Nephron progenitor cell (in vitro differentiated cells): ENCODE data around the gene FBXW5.

Experiments used
- DNase-seq: peaks from one replicate; pipeline ENCODE4 v3.0.0; 2021
- H3K27ac Mint-ChIP-seq: 2 replicates; pipeline ENCODE4 v1.8.0; 2021; ENCODE audit warnings: mild to moderate bottlenecking, moderate library complexity, mixed read lengths
- H3K27me3 Mint-ChIP-seq: 2 replicates; pipeline ENCODE4 v1.8.0; 2021; ENCODE audit warnings: mild to moderate bottlenecking, low read depth, mixed read lengths; ENCODE audit not compliant: poor library complexity
- H3K36me3 Mint-ChIP-seq: 2 replicates; pipeline ENCODE4 v1.8.0; 2021; ENCODE audit warnings: low read depth, mixed read lengths
- H3K4me1 Mint-ChIP-seq: 2 replicates; pipeline ENCODE4 v1.8.0; 2021; ENCODE audit warnings: mixed read lengths
- H3K4me3 Mint-ChIP-seq: 2 replicates; pipeline ENCODE4 v1.8.0; 2021; ENCODE audit warnings: mild to moderate bottlenecking, moderate library complexity, mixed read lengths
- H3K9me3 Mint-ChIP-seq: 2 replicates; pipeline ENCODE4 v1.8.0; 2021; ENCODE audit warnings: mild to moderate bottlenecking, moderate library complexity, mixed read lengths
- TF ChIP-seq, protein P1 (sequence below): fragments of 200-600 bp; sonication (generic); IDR thresholded peaks from 2 replicates; pipeline ENCODE4 v1.5.0; 2021; ENCODE audit warnings: antibody characterized with exemption

FBXW5 gene

DNA sequence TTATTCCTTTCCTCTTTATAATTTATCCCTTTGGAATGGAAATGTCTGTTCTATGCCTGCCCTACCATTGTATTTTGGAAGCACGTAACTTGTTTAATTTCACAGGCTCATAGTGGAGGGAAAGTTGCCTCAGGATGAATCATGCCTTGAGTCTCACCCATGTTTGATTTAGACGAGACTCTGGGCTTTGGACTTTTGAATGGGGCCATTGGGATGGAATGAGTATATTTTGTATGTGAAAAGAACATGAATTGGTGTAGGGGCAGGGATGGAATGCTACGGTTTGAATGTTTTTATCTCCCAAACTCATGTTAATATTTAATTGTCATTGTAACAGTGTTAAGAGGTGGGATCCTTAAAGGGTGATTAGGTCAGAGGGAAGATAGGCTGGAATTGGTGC, 10.3 kb downstream of the FBXW5 start:
- Mint-ChIP-seq H3K9me3 (peaks cover 9% of the 10 kb centered on the region), H3K4me3 (no peak overlapping the region), H3K27ac (no peak overlapping the region), H3K36me3 (peaks cover 77% of the 10 kb centered on the region), H3K4me1 (no peaks in the 10 kb centered on the region), H3K27me3 (no peaks in the 10 kb centered on the region)
- no peak for DNase-seq
- TF ChIP-seq, protein P1, sequence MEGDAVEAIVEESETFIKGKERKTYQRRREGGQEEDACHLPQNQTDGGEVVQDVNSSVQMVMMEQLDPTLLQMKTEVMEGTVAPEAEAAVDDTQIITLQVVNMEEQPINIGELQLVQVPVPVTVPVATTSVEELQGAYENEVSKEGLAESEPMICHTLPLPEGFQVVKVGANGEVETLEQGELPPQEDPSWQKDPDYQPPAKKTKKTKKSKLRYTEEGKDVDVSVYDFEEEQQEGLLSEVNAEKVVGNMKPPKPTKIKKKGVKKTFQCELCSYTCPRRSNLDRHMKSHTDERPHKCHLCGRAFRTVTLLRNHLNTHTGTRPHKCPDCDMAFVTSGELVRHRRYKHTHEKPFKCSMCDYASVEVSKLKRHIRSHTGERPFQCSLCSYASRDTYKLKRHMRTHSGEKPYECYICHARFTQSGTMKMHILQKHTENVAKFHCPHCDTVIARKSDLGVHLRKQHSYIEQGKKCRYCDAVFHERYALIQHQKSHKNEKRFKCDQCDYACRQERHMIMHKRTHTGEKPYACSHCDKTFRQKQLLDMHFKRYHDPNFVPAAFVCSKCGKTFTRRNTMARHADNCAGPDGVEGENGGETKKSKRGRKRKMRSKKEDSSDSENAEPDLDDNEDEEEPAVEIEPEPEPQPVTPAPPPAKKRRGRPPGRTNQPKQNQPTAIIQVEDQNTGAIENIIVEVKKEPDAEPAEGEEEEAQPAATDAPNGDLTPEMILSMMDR: no peak

DNA sequence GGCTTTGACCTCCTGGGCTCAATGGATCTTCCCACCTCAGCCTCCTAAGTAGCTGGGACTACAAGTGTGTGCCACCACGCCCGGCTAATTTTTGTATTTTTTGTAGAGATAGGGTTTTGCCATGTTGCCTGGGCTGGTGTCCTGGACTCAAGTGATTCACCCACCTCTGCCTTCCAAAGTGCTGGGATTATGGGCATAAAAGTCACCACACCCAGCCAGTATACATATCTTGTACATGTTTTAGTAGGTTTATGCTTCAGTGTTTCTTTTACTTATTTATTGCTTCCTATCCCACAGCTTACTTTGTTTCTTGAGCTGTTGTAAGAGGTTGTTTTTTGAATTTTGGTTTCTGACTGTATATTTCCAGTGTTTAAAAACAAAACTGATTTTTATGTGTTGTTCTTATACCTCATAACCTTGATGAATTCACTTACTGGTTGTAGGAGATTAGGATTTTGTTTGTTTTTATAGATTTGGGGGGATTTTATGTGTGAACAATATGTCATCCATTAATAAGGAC, 12.9 kb downstream of the FBXW5 start:
- no peak for DNase-seq
- H3K27me3 Mint-ChIP-seq: no peaks in the 10 kb centered on the region
- H3K36me3 Mint-ChIP-seq: peaks cover 63% of the 10 kb centered on the region
- H3K4me1 Mint-ChIP-seq: no peaks in the 10 kb centered on the region
- no peak overlapping the region for H3K27ac Mint-ChIP-seq
- TF ChIP-seq, protein P1: no peak
- H3K4me3 Mint-ChIP-seq: no peak overlapping the region
- peaks cover 9% of the 10 kb centered on the region for H3K9me3 Mint-ChIP-seq

DNA sequence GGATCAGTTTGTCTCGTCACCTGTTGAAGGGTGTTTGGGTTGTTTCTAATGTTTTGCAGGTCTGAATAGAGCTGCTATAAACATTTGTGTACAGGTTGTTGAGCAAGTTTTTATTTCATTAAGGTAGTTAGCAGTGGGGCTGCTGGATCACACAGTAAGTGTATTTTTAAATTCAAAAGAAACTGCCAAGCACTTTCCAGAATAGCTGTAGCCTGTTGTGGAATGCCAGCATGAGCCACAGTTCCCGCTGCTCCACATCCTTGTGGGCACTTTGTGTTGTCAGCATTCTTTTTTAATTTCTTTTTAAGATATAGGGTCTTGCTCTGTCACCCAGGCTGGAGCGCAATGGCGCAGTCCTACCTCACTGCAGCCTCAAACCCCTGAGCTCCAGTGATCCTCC, 14.5 kb downstream of the FBXW5 start:
- H3K36me3 Mint-ChIP-seq: peaks cover 54% of the 10 kb centered on the region
- no peak overlapping the region for H3K4me3 Mint-ChIP-seq
- TF ChIP-seq, protein P1: no peak
- no peak overlapping the region for H3K27ac Mint-ChIP-seq
- H3K9me3 Mint-ChIP-seq: peaks cover 9% of the 10 kb centered on the region
- H3K27me3 Mint-ChIP-seq: no peaks in the 10 kb centered on the region
- no peak for DNase-seq
- H3K4me1 Mint-ChIP-seq: no peaks in the 10 kb centered on the region

DNA sequence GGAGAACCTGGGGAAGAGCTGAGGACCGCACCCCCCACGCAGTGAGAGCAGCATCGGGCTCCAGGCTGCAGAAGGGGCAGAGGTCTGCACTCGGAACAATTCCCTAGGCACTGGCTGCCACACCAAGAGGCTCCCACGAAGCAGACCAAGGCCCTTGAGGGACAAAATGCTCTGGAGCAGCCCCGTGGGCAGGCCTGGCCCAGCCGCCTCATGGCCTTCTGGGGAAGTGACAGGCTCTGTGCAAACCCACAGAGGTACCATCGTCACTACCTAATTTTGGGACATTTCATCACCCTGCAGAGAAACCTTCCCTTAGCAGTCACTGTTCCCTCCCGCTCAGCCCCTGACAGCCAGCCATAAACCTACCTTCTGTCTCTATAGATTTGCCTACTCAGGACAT, 15.9 kb downstream of the FBXW5 start:
- Mint-ChIP-seq H3K36me3 (peaks cover 41% of the 10 kb centered on the region), H3K9me3 (peaks cover 9% of the 10 kb centered on the region), H3K27me3 (peaks cover 6% of the 10 kb centered on the region), H3K27ac (peak overlapping the region; percentile 74), H3K4me3 (no peak overlapping the region), H3K4me1 (no peaks in the 10 kb centered on the region)
- DNase-seq: no peak
- TF ChIP-seq, protein P1: no peak

DNA sequence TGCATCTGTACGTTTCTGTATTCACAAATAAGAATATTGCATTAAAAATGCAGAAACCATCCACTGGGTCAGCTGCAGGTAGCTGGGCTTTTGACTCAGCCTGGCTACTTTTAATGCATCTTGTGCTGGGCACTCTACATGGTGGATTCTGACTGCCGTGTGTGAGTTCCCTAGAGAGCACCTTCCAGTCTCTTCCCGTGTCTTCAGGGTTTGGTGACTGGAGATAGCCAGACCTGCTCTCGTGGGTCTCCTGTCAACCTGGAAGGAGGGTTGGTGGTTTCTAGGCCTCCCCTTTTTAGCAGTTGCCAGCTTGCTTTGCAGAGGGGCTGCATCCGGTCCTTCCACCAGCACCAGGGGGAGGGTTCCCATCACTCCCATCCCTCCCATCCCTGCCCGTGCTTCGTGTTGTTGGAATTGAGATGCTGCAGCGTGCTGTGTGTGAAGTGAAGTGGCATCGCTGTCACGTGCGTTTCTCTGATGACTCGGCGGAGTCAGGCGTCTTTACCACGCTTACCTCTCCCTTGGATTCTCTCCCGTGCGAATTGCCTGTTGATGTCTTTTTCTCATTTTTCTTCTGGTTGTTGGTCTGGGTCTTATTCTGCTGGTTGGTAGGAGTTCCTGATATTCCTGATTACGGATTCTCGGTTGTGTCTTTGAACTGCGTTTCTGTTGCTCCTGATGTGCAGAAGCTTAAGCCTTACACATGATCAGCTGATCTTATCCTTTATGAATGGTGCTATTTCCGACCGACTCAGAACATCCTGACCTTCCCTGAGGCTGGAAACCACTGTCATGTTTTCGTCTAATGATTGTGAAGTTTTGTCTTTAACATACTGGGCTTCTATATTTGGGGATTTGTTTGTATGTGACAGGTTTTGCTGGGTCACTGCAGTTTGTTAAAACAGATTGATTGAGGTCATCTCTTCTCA, 16.9 kb downstream of the FBXW5 start:
- TF ChIP-seq, protein P1: no peak
- Mint-ChIP-seq H3K36me3 (peaks cover 31% of the 10 kb centered on the region), H3K27ac (peak overlapping the region; percentile 21), H3K4me3 (no peak overlapping the region), H3K27me3 (peaks cover 6% of the 10 kb centered on the region), H3K4me1 (no peaks in the 10 kb centered on the region), H3K9me3 (peaks cover 6% of the 10 kb centered on the region)
- no peak for DNase-seq
